ENCODE results near the gene NELL2.

DNA sequence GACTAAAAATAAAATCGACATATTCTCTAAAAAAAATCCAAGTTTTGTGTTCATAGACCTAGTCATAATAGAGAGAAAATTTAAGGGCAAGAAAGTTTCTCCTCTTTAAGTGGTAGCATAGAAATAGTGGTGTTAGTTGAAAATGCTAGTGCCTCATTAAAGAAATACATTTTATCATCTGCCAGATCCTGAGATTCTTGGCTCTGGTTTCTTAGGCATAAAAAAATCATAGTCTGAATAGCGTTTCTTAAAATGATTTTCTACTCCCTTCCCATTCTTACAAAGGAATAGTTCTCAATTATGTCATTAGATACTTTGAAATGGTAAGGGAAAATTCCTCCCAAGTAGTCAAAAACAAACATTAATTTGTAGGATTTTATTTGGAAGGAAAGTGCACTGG, 212.8 kb downstream of the NELL2 start:
- TF ChIP-seq, protein P1, sequence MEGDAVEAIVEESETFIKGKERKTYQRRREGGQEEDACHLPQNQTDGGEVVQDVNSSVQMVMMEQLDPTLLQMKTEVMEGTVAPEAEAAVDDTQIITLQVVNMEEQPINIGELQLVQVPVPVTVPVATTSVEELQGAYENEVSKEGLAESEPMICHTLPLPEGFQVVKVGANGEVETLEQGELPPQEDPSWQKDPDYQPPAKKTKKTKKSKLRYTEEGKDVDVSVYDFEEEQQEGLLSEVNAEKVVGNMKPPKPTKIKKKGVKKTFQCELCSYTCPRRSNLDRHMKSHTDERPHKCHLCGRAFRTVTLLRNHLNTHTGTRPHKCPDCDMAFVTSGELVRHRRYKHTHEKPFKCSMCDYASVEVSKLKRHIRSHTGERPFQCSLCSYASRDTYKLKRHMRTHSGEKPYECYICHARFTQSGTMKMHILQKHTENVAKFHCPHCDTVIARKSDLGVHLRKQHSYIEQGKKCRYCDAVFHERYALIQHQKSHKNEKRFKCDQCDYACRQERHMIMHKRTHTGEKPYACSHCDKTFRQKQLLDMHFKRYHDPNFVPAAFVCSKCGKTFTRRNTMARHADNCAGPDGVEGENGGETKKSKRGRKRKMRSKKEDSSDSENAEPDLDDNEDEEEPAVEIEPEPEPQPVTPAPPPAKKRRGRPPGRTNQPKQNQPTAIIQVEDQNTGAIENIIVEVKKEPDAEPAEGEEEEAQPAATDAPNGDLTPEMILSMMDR (conservative IDR thresholded peaks at IDR 0.05 in 1 of 2, IDR thresholded peaks at IDR 0.05 in 1 of 2; ENCODE audit: low read depth in 1 of 2, low read length in 2 of 2), result no peak
- TF ChIP-seq EZH2 (IDR thresholded peaks at IDR 0.05; ENCODE audit: low read length, missing control alignments), result no peak
